HG02885 (cell line): Measurements from ENCODE around the gene CD58.

Experiments
- ATAC-seq: cut with Tn5 transposase; IDR thresholded peaks from one replicate; pipeline ENCODE4 v1.9.1; 2021; ENCODE audit warnings: mild to moderate bottlenecking; ENCODE audit not compliant: unreplicated experiment, poor library complexity

Gene CD58

GRCh38 chr1:116553386-116554115 is 17.3 kb downstream of the CD58 start:
- no peak for ATAC-seq

- no peak for ATAC-seq
Observed at GRCh38 chr1:116546354-116546977, 24.4 kb downstream of the CD58 start.

- no peak for ATAC-seq
Observed at GRCh38 chr1:116545359-116545705, 25.5 kb downstream of the CD58 start.

- ATAC-seq = peak; percentile 56
Observed at GRCh38 chr1:116544588-116545358, 26.1 kb downstream of the CD58 start.

GRCh38 chr1:116540088-116540487 is 30.7 kb downstream of the CD58 start:
- peak; percentile 58 for ATAC-seq

GRCh38 chr1:116538544-116538943 is 32.3 kb downstream of the CD58 start:
- peak; percentile 78 for ATAC-seq

- no peak for ATAC-seq
Observed at GRCh38 chr1:116537898-116538297, 32.9 kb downstream of the CD58 start.

- no peak for ATAC-seq
Observed at GRCh38 chr1:116537040-116537831, 33.6 kb downstream of the CD58 start.

- no peak for ATAC-seq
Observed at GRCh38 chr1:116534014-116534739, 36.6 kb downstream of the CD58 start.

- no peak for ATAC-seq
Observed at GRCh38 chr1:116533429-116533820, 37.4 kb downstream of the CD58 start.

GRCh38 chr1:116532671-116533428 is 38.0 kb downstream of the CD58 start:
- no peak for ATAC-seq

- ATAC-seq = no peak
Observed at GRCh38 chr1:116531917-116532316, 38.9 kb downstream of the CD58 start.

GRCh38 chr1:116529681-116530080 is 41.1 kb downstream of the CD58 start:
- ATAC-seq = no peak

GRCh38 chr1:116529199-116529631 is 41.6 kb downstream of the CD58 start:
- ATAC-seq = no peak

GRCh38 chr1:116528329-116529083 is 42.3 kb downstream of the CD58 start:
- ATAC-seq = no peak

- no peak for ATAC-seq
Observed at GRCh38 chr1:116525440-116525839, 45.4 kb downstream of the CD58 start.

GRCh38 chr1:116521186-116521585 is 49.6 kb downstream of the CD58 start:
- no peak for ATAC-seq

GRCh38 chr1:116518400-116518799 is 52.4 kb downstream of the CD58 start:
- no peak for ATAC-seq

- no peak for ATAC-seq
Observed at GRCh38 chr1:116516631-116517030, 54.2 kb downstream of the CD58 start.
